ENCODE measurements around the gene HEY2. TPM values are rescaled to one million over a fixed set of nuclear protein-coding genes. Genes with fewer than 3 reads are reported as not detected.
A peak's percentile ranks its signal among the peaks of the same experiment; 100 is the strongest.

HEY2 gene
- total and polyA plus RNA-seq, 10 of the 15 experiments (the other 5 are each of a cell fraction or from before 2014, with no cell fraction given) = 0.01 to 0.32 (median 0.08) TPM; not detected in 4

DNA sequence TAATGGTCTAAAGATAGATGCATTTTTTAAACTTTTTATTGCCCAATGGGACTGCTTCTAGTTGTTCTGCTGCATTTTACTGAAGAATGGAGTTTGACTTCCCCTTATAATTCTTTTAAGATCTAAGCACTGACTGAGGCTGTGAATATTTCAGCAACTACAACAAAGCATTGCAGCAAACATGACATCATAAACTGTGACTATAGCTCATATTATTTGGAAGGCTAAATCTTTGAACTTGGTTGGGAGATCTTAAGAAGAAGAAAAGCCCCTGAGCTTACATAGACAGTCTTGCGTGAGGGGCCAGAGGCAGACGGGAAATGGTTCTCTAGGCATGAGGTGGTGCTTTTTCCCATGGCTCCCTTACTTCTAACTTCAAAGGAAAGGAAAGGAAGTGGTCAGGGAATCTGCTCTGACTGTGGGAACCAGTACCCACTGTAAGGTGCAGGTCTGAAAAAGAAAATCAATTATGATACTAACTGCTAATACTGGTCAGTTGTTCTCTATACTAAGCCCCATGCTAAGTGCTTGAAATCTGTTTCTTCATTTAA is 14.8 kb downstream of the HEY2 start (continued):
- TF ChIP-seq ZBTB4 (CRISPR knock-in tag; IDR thresholded peaks at IDR 0.05) (no peak), TCF7 (IDR thresholded peaks at IDR 0.05; ENCODE audit: borderline replicate concordance) (peak; percentile 88), FOXM1 (IDR thresholded peaks at IDR 0.05; ENCODE audit: low read depth, low read length) (peak; percentile 45; the same call in 1 of the 2 replicates), RFX5 (IDR thresholded peaks at IDR 0.05; ENCODE audit: low read depth, low read length) (no peak), NKRF (conservative IDR thresholded peaks at IDR 0.05) (no peak), NFIC (IDR thresholded peaks at IDR 0.05; ENCODE audit: low read depth, low read length) (peak; percentile 42; the same call in 1 of the 2 replicates), MYB (IDR thresholded peaks at IDR 0.05; ENCODE audit: borderline replicate concordance, low read depth, low read length) (no peak), NR2F1 (conservative IDR thresholded peaks at IDR 0.05) (no peak), FOXK2 (IDR thresholded peaks at IDR 0.05) (no peak), RCOR1 (conservative IDR thresholded peaks at IDR 0.05; ENCODE audit: low read depth, low read length) (no peak), ZNF207 (IDR thresholded peaks at IDR 0.05; ENCODE audit: borderline replicate concordance) (no peak), YY1 (IDR thresholded peaks at IDR 0.05; ENCODE audit: low read depth, low read length) (no peak), NR2C2 (IDR thresholded peaks at IDR 0.05; ENCODE audit: borderline replicate concordance, control insufficient read depth, insufficient read length, low read depth) (no peak), E4F1 (IDR thresholded peaks at IDR 0.05; ENCODE audit: borderline replicate concordance, partially characterized antibody) (no peak), ZSCAN29 (IDR thresholded peaks at IDR 0.05) (no peak), HDAC6 (IDR thresholded peaks at IDR 0.05; ENCODE audit: unreplicated experiment) (no peak)
- TF ChIP-seq, protein P1, sequence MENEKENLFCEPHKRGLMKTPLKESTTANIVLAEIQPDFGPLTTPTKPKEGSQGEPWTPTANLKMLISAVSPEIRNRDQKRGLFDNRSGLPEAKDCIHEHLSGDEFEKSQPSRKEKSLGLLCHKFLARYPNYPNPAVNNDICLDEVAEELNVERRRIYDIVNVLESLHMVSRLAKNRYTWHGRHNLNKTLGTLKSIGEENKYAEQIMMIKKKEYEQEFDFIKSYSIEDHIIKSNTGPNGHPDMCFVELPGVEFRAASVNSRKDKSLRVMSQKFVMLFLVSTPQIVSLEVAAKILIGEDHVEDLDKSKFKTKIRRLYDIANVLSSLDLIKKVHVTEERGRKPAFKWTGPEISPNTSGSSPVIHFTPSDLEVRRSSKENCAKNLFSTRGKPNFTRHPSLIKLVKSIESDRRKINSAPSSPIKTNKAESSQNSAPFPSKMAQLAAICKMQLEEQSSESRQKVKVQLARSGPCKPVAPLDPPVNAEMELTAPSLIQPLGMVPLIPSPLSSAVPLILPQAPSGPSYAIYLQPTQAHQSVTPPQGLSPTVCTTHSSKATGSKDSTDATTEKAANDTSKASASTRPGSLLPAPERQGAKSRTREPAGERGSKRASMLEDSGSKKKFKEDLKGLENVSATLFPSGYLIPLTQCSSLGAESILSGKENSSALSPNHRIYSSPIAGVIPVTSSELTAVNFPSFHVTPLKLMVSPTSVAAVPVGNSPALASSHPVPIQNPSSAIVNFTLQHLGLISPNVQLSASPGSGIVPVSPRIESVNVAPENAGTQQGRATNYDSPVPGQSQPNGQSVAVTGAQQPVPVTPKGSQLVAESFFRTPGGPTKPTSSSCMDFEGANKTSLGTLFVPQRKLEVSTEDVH (IDR thresholded peaks at IDR 0.05; ENCODE audit: low read depth, partially characterized antibody) = no peak
